Hematopoietic multipotent progenitor cell treated with erythropoietin and hydrocortisone succinate and interleukin-3 and kit ligand, for 15 days (in vitro differentiated cells): ENCODE measurements around the gene NBEA.

Experiments used
- DNase-seq: peaks from one replicate; pipeline ENCODE4 v3.0.0-alpha.2; 2015; ENCODE audit warnings: low spot score

Gene NBEA

DNA sequence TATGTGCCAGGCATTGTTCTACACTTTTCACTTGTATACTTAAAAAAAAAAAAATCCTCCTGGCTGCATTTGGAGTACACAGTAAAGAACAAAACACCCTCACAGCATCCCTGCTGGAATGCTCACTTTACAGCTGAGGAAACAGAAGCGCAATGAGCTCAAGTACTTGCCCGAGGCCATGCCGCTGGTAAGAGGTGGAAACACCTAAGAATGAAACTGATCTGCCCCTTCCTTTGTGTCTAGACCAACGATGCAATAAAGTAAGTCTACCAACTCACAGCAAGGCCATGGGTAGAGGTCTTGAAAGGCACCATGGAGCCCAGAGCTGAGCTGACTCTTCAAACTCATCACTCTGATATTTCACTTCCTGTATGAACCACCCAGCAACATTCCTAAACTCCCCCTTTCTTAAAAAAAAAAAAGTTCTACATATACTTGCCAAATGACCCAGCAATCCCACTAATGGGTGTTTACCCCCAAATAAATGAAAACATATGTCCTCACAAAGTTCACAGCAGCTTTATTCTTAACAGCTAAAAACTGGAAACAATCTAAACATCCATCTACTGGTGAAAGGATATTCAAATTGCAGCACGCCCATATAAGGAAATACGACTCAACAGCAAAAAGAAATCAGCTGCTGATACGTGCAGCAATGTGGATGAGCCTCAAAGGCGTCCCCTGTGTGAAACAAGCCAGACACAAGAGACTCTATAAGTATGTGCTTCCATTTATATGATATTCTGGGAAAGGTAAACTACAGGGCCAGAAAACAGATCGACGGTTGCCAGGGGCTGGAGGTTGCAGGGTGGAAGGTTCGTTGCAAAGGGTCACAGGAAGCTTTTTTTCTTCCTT lies 771.1 kb downstream of the NBEA start:
- DNase-seq, result no peak

DNA sequence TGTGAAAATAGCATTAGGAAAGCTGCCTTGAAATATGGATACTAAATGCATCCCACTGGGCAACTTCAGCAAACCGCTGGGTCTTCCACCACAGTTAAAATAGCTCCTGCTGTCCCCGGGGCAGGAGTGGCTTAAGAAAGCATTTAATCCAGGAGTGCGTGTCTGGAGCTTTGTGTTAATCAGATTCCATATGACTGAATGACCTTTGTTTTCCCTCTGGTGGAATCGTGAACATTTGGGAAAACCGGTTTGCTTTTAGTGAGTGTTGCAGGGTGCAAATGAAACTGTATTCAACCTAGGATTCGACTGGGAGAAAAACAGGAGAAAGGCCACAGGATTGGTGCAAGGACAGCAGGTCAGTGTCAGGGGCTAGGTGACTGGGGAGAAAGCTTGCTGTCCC lies 772.1 kb downstream of the NBEA start:
- DNase-seq, result no peak

DNA sequence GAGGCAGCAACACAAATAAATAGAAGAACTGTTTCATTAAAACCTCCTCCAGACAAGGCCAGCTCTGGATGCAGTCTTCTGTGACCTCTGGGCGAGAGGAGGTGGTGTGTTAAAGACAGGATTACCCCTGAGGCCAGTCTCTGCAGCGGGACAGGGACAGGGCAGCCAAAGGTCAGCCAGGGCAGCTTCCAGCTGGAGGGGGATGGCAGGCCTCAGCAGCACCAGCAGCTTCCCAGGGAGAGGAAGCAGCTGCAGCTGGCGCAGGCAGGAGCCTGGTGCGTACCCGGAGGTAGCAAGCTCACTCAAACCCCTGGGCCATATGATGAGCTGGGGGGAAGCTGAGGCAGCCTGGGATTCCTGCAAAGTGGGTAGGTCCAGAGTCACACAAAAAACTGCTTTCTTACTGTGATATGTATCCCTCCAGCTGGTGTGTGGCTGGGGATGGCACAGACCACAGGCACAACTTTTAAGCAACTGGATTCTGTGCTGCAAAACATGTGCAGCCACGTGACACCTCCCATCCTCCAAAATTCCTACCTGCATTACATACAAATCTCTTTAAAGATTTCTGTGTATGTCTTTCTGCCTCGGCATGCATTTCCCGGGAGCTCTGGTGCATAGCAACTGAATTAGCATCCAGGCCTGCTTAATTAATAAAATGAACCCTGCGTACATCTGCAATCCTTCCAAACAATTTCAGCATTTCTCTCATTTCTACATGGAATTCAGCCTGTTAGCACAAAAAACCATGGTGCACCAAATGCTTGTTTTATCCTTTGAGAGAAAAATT lies 772.7 kb downstream of the NBEA start:
- DNase-seq, result no peak

DNA sequence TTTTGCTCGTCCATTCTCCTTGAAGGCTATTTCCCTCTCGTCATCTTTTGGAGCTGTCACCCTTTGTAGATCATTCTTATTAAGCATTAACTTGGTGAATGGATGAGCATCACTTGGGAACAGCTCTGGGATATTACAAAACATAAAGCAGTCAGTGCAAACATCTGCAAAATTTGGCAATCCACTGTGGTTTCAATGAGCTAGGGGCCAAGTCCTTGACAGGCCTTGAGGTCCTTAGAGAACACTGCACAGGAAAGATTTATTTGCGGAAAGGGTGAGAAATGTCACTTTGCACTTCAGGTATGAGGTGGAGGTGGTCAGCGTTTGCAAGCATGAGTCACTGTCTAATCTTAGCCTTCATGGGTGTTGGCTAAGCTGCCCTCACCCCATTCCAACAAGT lies 774.1 kb downstream of the NBEA start:
- no peak for DNase-seq

DNA sequence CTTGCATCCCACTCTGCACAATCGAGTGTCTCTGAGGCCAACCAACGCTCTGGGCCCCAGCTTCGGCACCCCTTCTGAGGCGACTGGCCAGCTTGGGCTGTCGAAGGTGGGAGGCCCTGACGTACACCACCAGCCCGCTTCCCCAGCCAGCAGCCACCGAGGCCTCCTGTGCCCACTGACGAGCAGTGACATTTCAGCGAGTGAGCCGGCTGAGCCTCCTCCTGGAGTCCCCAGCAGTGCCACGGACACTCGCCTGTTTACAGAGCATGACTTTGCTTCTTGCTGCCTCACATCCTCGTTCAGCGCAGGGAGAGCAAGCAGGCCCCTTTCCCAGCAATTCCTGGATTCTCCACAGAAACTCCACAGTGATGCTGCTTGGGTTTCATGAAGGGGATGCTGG lies 774.7 kb downstream of the NBEA start:
- DNase-seq, result no peak

DNA sequence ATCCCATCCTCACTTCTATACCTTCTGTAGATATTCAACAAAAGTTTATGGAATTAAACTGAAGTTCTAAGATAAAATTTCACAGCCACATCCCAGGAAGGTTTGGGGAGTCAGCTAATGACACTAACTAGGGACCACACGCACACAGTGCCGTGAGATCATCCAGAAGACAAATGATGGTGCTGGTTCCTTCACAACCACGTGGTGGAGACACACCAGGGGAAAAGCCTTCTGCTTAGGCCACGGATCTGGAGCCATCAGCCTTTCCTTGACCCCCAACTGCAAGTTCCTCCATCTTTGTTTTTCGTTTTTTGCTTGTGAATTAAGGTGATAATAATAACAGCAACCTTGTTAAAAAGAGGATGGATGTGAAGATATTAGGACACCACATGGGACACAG lies 776.0 kb downstream of the NBEA start:
- no peak for DNase-seq

DNA sequence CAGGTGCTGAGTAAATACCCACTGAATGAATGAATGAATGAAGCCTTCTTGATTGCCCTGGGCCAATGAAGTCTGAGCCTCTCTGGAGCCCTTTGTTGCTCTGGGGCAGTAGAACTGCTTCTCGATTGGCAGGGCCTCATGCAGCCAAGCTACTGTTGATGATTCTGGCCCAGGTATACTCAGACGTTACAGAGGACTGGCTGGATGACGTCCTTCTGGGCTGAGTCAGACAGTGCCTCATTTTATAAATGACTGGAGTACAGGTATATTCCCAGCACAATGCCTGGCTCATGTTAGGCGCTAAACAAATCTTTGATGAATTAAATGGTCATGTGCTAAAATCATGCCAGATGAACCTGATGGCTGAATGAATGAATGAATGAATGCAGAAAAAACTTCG lies 778.2 kb downstream of the NBEA start:
- no peak for DNase-seq

DNA sequence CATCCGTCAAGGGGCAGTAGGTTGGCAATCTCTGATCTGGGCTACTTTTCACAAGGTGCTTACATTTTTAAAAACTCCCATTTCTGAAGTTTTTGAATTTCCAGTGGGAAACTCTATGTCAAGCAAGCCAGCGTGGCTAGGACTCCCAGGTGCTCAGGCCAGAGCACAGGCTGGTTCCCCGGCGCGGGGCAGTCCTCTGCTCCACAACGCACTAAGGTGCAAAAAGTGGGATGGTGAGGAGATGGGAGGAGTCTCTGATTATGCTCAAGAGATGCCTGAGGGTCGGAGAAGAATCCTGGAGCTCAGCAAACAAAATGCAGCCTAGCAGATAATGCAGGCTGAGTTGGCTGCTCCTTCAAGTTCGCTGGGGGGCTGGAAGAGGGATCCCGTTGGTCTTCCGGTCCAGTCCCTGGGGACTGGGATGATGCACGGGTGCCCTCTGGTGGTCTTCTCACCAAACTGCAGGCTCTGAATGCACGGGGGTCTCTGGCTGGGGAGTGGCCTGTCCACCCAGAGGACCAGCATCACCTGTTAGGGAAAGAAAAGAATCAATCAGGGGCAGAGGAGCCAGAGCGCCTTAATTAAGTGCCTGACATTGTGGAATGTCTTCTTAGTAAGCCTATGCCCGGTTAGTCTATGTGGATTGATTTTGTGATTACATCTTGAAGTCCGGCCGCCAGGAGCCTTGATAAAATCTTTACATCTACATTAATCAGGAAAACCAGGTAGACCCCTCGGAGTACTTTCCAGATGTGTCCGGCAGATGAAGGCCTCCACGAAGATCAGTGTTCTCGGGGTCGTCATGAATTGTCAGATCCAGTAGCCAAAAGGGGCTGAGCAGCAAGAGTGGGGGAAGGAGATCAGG lies 778.9 kb downstream of the NBEA start:
- peak; percentile 25 for DNase-seq
